Endothelial cell of umbilical vein (primary cell): Measurements from ENCODE around the gene GALNT9.

Experiments
- EZH2 ChIP-seq: IDR thresholded peaks from 2 replicates; pipeline ENCODE4 v1.6.1; 2012; ENCODE audit warnings: borderline replicate concordance, low read depth, mild to moderate bottlenecking, moderate library complexity, low read length, inconsistent platforms; ENCODE audit not compliant: severe bottlenecking
- FOS ChIP-seq: IDR thresholded peaks from 2 replicates; pipeline ENCODE4 v1.6.1; 2011; ENCODE audit warnings: mild to moderate bottlenecking, low read length, moderate library complexity, borderline replicate concordance; ENCODE audit not compliant: insufficient read depth
- GATA2 ChIP-seq: IDR thresholded peaks from 2 replicates; pipeline ENCODE4 v1.7.0; 2011; ENCODE audit warnings: low read depth, mild to moderate bottlenecking, moderate library complexity, mixed read lengths, low read length; ENCODE audit not compliant: insufficient read length, insufficient read depth
- JUN ChIP-seq: IDR thresholded peaks from 2 replicates; pipeline ENCODE4 v1.6.1; 2011; ENCODE audit warnings: borderline replicate concordance, low read depth; ENCODE audit not compliant: insufficient read length, insufficient read depth
- MAX ChIP-seq: IDR thresholded peaks from 2 replicates; pipeline ENCODE4 v1.6.1; 2011; ENCODE audit not compliant: insufficient read depth, insufficient read length
- MYC ChIP-seq: IDR thresholded peaks from one replicate; pipeline ENCODE4 v1.6.1; 2011; ENCODE audit warnings: mild to moderate bottlenecking, low read depth, low read length
- POLR2A ChIP-seq: IDR thresholded peaks from 2 replicates; pipeline ENCODE4 v1.6.1; 2012; ENCODE audit warnings: low read depth, mild to moderate bottlenecking, control low read depth, low read length
- POLR2AphosphoS5 ChIP-seq: IDR thresholded peaks from 2 replicates; pipeline ENCODE4 v1.6.1; 2012; ENCODE audit warnings: low read depth, mild to moderate bottlenecking, control low read depth, low read length, moderate library complexity; ENCODE audit not compliant: insufficient read depth
- TF ChIP-seq, protein P1 (sequence below), 2 donors: IDR thresholded peaks; 1 replicate in 1 of 2; 2 replicates in 1 of 2; pipeline ENCODE4 v1.5.1; 2011; ENCODE audit warnings: low read length in 2 of 2, mild to moderate bottlenecking in 2 of 2, moderate library complexity in 2 of 2, control low read depth in 1 of 2, inconsistent platforms in 1 of 2, low read depth in 1 of 2; ENCODE audit not compliant: insufficient read depth in 1 of 2; ENCODE audit errors: extremely low read depth in 1 of 2

- TF ChIP-seq, protein P1, sequence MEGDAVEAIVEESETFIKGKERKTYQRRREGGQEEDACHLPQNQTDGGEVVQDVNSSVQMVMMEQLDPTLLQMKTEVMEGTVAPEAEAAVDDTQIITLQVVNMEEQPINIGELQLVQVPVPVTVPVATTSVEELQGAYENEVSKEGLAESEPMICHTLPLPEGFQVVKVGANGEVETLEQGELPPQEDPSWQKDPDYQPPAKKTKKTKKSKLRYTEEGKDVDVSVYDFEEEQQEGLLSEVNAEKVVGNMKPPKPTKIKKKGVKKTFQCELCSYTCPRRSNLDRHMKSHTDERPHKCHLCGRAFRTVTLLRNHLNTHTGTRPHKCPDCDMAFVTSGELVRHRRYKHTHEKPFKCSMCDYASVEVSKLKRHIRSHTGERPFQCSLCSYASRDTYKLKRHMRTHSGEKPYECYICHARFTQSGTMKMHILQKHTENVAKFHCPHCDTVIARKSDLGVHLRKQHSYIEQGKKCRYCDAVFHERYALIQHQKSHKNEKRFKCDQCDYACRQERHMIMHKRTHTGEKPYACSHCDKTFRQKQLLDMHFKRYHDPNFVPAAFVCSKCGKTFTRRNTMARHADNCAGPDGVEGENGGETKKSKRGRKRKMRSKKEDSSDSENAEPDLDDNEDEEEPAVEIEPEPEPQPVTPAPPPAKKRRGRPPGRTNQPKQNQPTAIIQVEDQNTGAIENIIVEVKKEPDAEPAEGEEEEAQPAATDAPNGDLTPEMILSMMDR (IDR thresholded peaks at IDR 0.05; ENCODE audit: extremely low read depth in 1 of 2, insufficient read depth in 1 of 2, low read depth in 1 of 2, low read length in 2 of 2) = no peak
- no peak for TF ChIP-seq GATA2
- no peak for TF ChIP-seq MYC
- no peak for TF ChIP-seq POLR2AphosphoS5
- no peak for TF ChIP-seq POLR2A
- no peak for TF ChIP-seq EZH2
- TF ChIP-seq MAX = no peak
- TF ChIP-seq JUN = no peak
- TF ChIP-seq FOS = no peak
These were observed 7.3 kb upstream of the GALNT9 start for GRCh38 chr12:132336451-132337413.
